GM23338 (cell line): ENCODE data around the gene ARMC9. TPM values are rescaled to one million over a fixed set of nuclear protein-coding genes. Genes with fewer than 3 reads are reported as not detected.

Experiments used
- CREB1 ChIP-seq: fragments of 250-450 bp; sonication (Bioruptor Pico); IDR thresholded peaks from 2 replicates; pipeline ENCODE4 v1.5.0; 2020; ENCODE audit warnings: low read depth, mild to moderate bottlenecking, moderate library complexity
- EZH2 ChIP-seq: fragments of 200-600 bp; sonication (generic); IDR thresholded peaks from one replicate; pipeline ENCODE4 v1.8.0; 2017; ENCODE audit warnings: antibody characterized with exemption, mild to moderate bottlenecking, low read depth; ENCODE audit not compliant: unreplicated experiment
- EZH2phosphoT487 ChIP-seq: fragments of 200-600 bp; sonication (generic); IDR thresholded peaks from one replicate; pipeline ENCODE4 v1.8.1; 2018; ENCODE audit warnings: antibody characterized with exemption; ENCODE audit not compliant: unreplicated experiment
- JUNB ChIP-seq: IDR thresholded peaks from one replicate; pipeline ENCODE4 v1.6.1; 2016; ENCODE audit warnings: antibody characterized with exemption; ENCODE audit not compliant: unreplicated experiment
- STAT1 ChIP-seq: IDR thresholded peaks from one replicate; pipeline ENCODE4 v1.6.1; 2016; ENCODE audit warnings: antibody characterized with exemption; ENCODE audit not compliant: unreplicated experiment
- ZNF331 ChIP-seq: fragments of 250-450 bp; sonication (Bioruptor Pico); IDR thresholded peaks from 2 replicates; pipeline ENCODE4 v1.5.0; 2020; ENCODE audit warnings: low read depth, mild to moderate bottlenecking, moderate library complexity
- polyA plus RNA-seq: library from polyadenylated mRNA; unstranded; fragments of >200 nt; fragmentation: Nextera tagmentation; extraction: Ambion mirVana; gene quantifications from 2 replicates; pipeline ENCODE4 v1.2.1, GENCODE V29; 2016
- total RNA-seq: library from RNA; depleted of rRNA; stranded (reverse); fragments of >200 nt; shearing (Covaris generic); gene quantifications from 2 replicates; pipeline ENCODE4 v1.2.3, GENCODE V29; 2014
- TF ChIP-seq, protein P1 (sequence below): fragments of 250-450 bp; sonication (Bioruptor Pico); IDR thresholded peaks from 2 replicates; pipeline ENCODE4 v1.5.0; 2020; ENCODE audit warnings: mild to moderate bottlenecking, moderate library complexity
- TF ChIP-seq, protein P2 (sequence below), 2 experiments: fragments of 200-600 bp in 1 of 2; sonication (generic) in 1 of 2; conservative IDR thresholded peaks; 2 replicates each; pipeline versions ENCODE4 v1.5.1 to v1.6.1; 2016 to 2017; ENCODE audit warnings: antibody characterized with exemption in 2 of 2, low read depth in 2 of 2, mild to moderate bottlenecking in 2 of 2, moderate library complexity in 1 of 2

Gene ARMC9
- total and polyA plus RNA-seq, 2 experiments from 2014 or later, result 29.2 to 56.0 TPM

DNA sequence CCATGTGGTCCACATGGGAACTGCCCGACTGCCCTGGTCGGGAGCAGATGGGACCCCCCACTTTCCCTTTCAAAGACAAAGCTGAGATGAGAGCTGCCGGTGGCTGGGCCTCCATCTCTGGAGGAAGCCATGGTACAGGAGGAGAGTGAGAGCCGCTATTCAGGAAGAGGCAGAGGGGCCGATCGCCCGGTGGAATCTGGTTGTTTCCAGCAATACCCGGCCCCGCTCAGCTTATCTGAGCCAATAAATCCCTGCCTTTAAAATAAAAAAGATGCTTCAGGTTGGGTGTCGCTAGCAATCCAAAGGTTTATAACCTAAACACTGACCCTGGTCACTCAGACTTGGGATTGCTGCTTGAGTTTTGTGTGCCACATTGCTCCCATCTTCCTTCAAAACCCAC lies 181.9 kb downstream of the ARMC9 start (continued):
- TF ChIP-seq, protein P1, sequence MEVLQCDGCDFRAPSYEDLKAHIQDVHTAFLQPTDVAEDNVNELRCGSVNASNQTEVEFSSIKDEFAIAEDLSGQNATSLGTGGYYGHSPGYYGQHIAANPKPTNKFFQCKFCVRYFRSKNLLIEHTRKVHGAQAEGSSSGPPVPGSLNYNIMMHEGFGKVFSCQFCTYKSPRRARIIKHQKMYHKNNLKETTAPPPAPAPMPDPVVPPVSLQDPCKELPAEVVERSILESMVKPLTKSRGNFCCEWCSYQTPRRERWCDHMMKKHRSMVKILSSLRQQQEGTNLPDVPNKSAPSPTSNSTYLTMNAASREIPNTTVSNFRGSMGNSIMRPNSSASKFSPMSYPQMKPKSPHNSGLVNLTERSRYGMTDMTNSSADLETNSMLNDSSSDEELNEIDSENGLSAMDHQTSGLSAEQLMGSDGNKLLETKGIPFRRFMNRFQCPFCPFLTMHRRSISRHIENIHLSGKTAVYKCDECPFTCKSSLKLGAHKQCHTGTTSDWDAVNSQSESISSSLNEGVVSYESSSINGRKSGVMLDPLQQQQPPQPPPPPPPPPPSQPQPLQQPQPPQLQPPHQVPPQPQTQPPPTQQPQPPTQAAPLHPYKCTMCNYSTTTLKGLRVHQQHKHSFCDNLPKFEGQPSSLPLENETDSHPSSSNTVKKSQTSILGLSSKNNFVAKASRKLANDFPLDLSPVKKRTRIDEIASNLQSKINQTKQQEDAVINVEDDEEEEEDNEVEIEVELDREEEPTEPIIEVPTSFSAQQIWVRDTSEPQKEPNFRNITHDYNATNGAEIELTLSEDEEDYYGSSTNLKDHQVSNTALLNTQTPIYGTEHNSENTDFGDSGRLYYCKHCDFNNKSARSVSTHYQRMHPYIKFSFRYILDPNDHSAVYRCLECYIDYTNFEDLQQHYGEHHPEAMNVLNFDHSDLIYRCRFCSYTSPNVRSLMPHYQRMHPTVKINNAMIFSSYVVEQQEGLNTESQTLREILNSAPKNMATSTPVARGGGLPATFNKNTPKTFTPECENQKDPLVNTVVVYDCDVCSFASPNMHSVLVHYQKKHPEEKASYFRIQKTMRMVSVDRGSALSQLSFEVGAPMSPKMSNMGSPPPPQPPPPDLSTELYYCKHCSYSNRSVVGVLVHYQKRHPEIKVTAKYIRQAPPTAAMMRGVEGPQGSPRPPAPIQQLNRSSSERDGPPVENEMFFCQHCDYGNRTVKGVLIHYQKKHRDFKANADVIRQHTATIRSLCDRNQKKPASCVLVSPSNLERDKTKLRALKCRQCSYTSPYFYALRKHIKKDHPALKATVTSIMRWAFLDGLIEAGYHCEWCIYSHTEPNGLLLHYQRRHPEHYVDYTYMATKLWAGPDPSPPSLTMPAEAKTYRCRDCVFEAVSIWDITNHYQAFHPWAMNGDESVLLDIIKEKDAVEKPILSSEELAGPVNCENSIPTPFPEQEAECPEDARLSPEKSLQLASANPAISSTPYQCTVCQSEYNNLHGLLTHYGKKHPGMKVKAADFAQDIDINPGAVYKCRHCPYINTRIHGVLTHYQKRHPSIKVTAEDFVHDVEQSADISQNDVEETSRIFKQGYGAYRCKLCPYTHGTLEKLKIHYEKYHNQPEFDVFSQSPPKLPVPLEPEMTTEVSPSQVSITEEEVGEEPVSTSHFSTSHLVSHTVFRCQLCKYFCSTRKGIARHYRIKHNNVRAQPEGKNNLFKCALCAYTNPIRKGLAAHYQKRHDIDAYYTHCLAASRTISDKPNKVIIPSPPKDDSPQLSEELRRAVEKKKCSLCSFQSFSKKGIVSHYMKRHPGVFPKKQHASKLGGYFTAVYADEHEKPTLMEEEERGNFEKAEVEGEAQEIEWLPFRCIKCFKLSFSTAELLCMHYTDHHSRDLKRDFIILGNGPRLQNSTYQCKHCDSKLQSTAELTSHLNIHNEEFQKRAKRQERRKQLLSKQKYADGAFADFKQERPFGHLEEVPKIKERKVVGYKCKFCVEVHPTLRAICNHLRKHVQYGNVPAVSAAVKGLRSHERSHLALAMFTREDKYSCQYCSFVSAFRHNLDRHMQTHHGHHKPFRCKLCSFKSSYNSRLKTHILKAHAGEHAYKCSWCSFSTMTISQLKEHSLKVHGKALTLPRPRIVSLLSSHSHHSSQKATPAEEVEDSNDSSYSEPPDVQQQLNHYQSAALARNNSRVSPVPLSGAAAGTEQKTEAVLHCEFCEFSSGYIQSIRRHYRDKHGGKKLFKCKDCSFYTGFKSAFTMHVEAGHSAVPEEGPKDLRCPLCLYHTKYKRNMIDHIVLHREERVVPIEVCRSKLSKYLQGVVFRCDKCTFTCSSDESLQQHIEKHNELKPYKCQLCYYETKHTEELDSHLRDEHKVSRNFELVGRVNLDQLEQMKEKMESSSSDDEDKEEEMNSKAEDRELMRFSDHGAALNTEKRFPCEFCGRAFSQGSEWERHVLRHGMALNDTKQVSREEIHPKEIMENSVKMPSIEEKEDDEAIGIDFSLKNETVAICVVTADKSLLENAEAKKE (CRISPR knock-in tag), result no peak
- TF ChIP-seq CREB1 (no peak), EZH2 (no peak), STAT1 (no peak), ZNF331 (CRISPR knock-in tag) (no peak), JUNB (no peak), EZH2phosphoT487 (no peak)
- TF ChIP-seq, protein P2, sequence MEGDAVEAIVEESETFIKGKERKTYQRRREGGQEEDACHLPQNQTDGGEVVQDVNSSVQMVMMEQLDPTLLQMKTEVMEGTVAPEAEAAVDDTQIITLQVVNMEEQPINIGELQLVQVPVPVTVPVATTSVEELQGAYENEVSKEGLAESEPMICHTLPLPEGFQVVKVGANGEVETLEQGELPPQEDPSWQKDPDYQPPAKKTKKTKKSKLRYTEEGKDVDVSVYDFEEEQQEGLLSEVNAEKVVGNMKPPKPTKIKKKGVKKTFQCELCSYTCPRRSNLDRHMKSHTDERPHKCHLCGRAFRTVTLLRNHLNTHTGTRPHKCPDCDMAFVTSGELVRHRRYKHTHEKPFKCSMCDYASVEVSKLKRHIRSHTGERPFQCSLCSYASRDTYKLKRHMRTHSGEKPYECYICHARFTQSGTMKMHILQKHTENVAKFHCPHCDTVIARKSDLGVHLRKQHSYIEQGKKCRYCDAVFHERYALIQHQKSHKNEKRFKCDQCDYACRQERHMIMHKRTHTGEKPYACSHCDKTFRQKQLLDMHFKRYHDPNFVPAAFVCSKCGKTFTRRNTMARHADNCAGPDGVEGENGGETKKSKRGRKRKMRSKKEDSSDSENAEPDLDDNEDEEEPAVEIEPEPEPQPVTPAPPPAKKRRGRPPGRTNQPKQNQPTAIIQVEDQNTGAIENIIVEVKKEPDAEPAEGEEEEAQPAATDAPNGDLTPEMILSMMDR (conservative IDR thresholded peaks at IDR 0.05; ENCODE audit: low read depth in 2 of 2), result no peak
